Gastrocnemius medialis (tissue), 4 donors: ENCODE data around the gene KCNIP1.

Source experiments
- CTCF ChIP-seq, 5 experiments: fragments of 450-650 bp in 3 of 5; fragments of 200-600 bp in 2 of 5; sonication (generic) in 2 of 5; IDR thresholded peaks in 4 of 5; conservative IDR thresholded peaks in 1 of 5; 1 replicate in 4 of 5; 2 replicates in 1 of 5; pipeline ENCODE4 v1.5.1; 2016 to 2019; ENCODE audit warnings: antibody characterized with exemption in 5 of 5, mild to moderate bottlenecking in 3 of 5, moderate library complexity in 3 of 5
- POLR2A ChIP-seq, 2 donors: fragments of 450-650 bp; IDR thresholded peaks; one replicate each; pipeline ENCODE4 v1.6.1; 2017; ENCODE audit warnings: antibody characterized with exemption in 2 of 2, mild to moderate bottlenecking in 2 of 2, moderate library complexity in 2 of 2

GRCh38 chr5:170642776-170643436 lies 139.1 kb downstream of the KCNIP1 start:
- TF ChIP-seq CTCF (IDR thresholded peaks at IDR 0.05 in 4 of 5, conservative IDR thresholded peaks at IDR 0.05 in 1 of 5), result no peak
- no peak for TF ChIP-seq POLR2A (IDR thresholded peaks at IDR 0.05)
